GM12801 (cell line): ENCODE measurements around the gene IKZF1.

Experiments used
- CTCF ChIP-seq: IDR thresholded peaks from one replicate; pipeline ENCODE4 v1.5.1; 2011; ENCODE audit warnings: control low read depth; ENCODE audit not compliant: insufficient read length; ENCODE audit errors: extremely low read depth

The IKZF1 gene

GRCh38 chr7:50376056-50376820, 71.7 kb downstream of the IKZF1 start:
- TF ChIP-seq CTCF: no peak

- no peak for TF ChIP-seq CTCF
These were observed 72.8 kb downstream of the IKZF1 start for GRCh38 chr7:50377356-50377755.

GRCh38 chr7:50379082-50379481, 74.6 kb downstream of the IKZF1 start:
- TF ChIP-seq CTCF: no peak

GRCh38 chr7:50379539-50379938, 75.0 kb downstream of the IKZF1 start:
- no peak for TF ChIP-seq CTCF

- no peak for TF ChIP-seq CTCF
These were observed 77.9 kb downstream of the IKZF1 start for GRCh38 chr7:50382455-50382854.

- no peak for TF ChIP-seq CTCF
These were observed 82.8 kb downstream of the IKZF1 start for GRCh38 chr7:50387351-50387750.

GRCh38 chr7:50389961-50390360, 85.4 kb downstream of the IKZF1 start:
- TF ChIP-seq CTCF: no peak
